C4-2B (cell line): ENCODE data around the gene FRS3.

Experiments
- H3K27ac ChIP-seq: fragments of 450-650 bp; 2 replicates; pipeline ENCODE4 v1.5.1; 2017
- CTCF ChIP-seq: fragments of 450-650 bp; conservative IDR thresholded peaks from 2 replicates; pipeline ENCODE4 v1.5.1; 2017; ENCODE audit warnings: mild to moderate bottlenecking
- ZFX ChIP-seq: fragments of 450-650 bp; IDR thresholded peaks from 2 replicates; pipeline ENCODE4 v1.6.1; 2017

The FRS3 gene

GRCh38 chr6:41784581-41785171 lies 5.0 kb upstream of the FRS3 start:
- H3K27ac ChIP-seq, result peak overlapping the region; percentile 92
- no peak for TF ChIP-seq CTCF
- TF ChIP-seq ZFX, result no peak

- no peak for TF ChIP-seq ZFX
- no peak for TF ChIP-seq CTCF
- H3K27ac ChIP-seq, result no peak overlapping the region; the same call in 1 of the 2 replicates
These were observed 3.5 kb upstream of the FRS3 start for GRCh38 chr6:41783106-41783780.

- peak overlapping the region; percentile 80 for H3K27ac ChIP-seq
- TF ChIP-seq CTCF (no peak), ZFX (no peak)
These were observed 1.6 kb upstream of the FRS3 start for GRCh38 chr6:41781366-41781730.

GRCh38 chr6:41780551-41781365 lies 1.1 kb upstream of the FRS3 start, which contains the start of gene PRICKLE4:
TSS of gene PRICKLE4 (plus strand) at chr6:41780782. CDS start at chr6:41783474, 2,692 bp downstream.
- no peak for TF ChIP-seq ZFX
- TF ChIP-seq CTCF, result no peak

GRCh38 chr6:41779336-41779735 lies 364 bp downstream of the FRS3 start:
- TF ChIP-seq ZFX (no peak), CTCF (no peak)
- H3K27ac ChIP-seq, result peak overlapping the region; percentile 80

More at GRCh38 chr6:41780551-41781365, 1.1 kb upstream of the FRS3 start, which contains the start of gene PRICKLE4:
- H3K27ac ChIP-seq, result peak within 1 kb of the TSS; percentile 80

- H3K27ac ChIP-seq, result peak overlapping the region; percentile 80
- TF ChIP-seq CTCF (no peak), ZFX (no peak)
These were observed 805 bp downstream of the FRS3 start for GRCh38 chr6:41778895-41779294.
